Measurements from ENCODE around the gene MED7.

DNA sequence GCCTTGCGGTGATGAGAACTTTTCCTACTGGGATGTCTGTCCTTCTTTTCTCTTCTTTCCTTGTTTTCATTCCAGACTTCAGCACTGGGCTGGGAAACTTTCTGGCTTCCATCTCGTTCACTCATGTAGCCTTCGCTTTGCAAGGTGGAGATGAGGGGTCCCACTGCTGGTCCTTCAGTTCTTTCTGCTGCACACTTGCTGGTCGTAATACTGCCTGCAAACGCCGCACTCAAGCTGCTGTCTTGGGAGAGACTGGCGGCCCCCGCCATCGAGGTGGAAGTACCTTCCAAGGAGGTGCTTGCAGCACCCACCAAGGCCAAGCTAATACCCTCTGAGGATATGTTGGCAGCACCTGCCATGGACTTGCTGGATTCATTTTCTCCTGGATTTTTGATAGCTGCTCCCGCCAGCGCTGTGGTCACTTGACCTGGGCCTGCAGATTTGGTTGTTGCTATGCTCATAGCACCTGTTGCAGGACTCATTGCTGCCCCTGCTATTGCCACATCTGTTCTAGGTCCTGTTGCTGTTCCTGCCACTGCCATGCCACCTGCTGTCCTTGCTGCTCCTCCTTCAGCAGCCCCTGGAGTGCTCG lies 20.4 kb upstream of the MED7 start:
- TF ChIP-seq, protein P1, sequence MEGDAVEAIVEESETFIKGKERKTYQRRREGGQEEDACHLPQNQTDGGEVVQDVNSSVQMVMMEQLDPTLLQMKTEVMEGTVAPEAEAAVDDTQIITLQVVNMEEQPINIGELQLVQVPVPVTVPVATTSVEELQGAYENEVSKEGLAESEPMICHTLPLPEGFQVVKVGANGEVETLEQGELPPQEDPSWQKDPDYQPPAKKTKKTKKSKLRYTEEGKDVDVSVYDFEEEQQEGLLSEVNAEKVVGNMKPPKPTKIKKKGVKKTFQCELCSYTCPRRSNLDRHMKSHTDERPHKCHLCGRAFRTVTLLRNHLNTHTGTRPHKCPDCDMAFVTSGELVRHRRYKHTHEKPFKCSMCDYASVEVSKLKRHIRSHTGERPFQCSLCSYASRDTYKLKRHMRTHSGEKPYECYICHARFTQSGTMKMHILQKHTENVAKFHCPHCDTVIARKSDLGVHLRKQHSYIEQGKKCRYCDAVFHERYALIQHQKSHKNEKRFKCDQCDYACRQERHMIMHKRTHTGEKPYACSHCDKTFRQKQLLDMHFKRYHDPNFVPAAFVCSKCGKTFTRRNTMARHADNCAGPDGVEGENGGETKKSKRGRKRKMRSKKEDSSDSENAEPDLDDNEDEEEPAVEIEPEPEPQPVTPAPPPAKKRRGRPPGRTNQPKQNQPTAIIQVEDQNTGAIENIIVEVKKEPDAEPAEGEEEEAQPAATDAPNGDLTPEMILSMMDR (IDR thresholded peaks at IDR 0.05; ENCODE audit: low read depth, low read length, poor library complexity, severe bottlenecking), result no peak
- TF ChIP-seq EZH2phosphoT487 (IDR thresholded peaks at IDR 0.05; ENCODE audit: borderline replicate concordance, low read length), result no peak

Data from DOHH2 (cell line).